ENCODE data around the gene ELP1. TPM values are rescaled to one million over a fixed set of nuclear protein-coding genes. Genes with fewer than 3 reads are reported as not detected.

The ELP1 gene
- total and polyA plus RNA-seq, 7 donors = 3.9 to 17.2 (median 11.0) TPM

DNA sequence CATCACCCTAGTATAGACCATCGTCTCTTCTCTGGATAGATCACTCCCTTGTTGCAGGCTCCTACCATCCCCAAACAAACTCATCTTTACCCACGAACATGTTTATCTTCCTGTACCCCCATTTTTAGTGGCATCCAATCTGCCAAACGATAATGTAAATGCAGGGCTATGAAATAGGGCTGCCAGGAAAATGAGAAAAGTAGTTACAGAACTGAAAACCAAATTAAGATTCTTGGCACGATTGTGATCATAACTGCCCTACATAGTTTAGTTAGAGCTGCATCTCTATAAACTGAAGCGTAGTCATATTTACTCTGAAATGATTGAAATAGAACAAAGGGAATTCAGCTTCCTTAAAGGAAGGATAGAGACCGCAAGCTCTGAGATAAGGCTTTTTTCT lies 26.4 kb upstream of the ELP1 start:
- TF ChIP-seq, protein P1, sequence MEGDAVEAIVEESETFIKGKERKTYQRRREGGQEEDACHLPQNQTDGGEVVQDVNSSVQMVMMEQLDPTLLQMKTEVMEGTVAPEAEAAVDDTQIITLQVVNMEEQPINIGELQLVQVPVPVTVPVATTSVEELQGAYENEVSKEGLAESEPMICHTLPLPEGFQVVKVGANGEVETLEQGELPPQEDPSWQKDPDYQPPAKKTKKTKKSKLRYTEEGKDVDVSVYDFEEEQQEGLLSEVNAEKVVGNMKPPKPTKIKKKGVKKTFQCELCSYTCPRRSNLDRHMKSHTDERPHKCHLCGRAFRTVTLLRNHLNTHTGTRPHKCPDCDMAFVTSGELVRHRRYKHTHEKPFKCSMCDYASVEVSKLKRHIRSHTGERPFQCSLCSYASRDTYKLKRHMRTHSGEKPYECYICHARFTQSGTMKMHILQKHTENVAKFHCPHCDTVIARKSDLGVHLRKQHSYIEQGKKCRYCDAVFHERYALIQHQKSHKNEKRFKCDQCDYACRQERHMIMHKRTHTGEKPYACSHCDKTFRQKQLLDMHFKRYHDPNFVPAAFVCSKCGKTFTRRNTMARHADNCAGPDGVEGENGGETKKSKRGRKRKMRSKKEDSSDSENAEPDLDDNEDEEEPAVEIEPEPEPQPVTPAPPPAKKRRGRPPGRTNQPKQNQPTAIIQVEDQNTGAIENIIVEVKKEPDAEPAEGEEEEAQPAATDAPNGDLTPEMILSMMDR (IDR thresholded peaks at IDR 0.05) = no peak
- TF ChIP-seq EP300 (IDR thresholded peaks at IDR 0.05) (no peak), POLR2AphosphoS5 (IDR thresholded peaks at IDR 0.05) (no peak), POLR2A (IDR thresholded peaks at IDR 0.05) (no peak)
- no peak for DNase-seq
- peaks cover 0 to 17% (median 0%) of the 10 kb centered on the region in 4 donors for H3K36me3 ChIP-seq
- 67 to 72% methylated on average over 6 of the region's 6 CpGs for WGBS, 2 donors
- H3K27ac ChIP-seq = no peak overlapping the region
- intact Hi-C loops (cut with DNase I) = no loop called here
- no peaks in the 10 kb centered on the region for H3K27me3 ChIP-seq
- no peak overlapping the region for H3K4me3 ChIP-seq
- no peaks in the 10 kb centered on the region for H3K4me1 ChIP-seq
- no peaks in the 10 kb centered on the region for H3K9me3 ChIP-seq

DNA sequence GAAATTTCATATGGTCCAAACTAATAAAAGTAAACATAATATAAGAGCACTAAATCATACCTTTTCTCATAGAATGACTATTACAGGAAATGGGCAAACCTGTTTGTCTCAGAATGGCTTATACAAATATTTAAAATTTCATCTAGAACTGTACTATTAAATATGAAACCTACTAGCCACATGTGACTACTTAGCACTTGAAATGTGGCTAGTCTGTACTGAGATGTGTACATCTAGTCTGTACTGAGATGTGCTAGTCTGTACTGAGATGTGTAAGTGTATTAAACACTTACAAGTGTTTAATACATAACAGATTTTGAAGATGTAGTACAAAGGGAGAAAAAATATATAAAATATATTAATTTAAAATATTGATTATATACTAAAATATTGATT lies 22.7 kb upstream of the ELP1 start:
- Histone ChIP-seq H3K4me3 (no peak overlapping the region), H3K27me3 (no peaks in the 10 kb centered on the region), H3K9me3 (no peaks in the 10 kb centered on the region), H3K36me3 (peaks cover 0 to 7% (median 0%) of the 10 kb centered on the region in 4 donors), H3K27ac (no peak overlapping the region), H3K4me1 (peaks cover 0 to 10% (median 8%) of the 10 kb centered on the region in 4 donors)
- intact Hi-C loops (cut with DNase I) = no loop called here
- DNase-seq = no peak
- TF ChIP-seq EP300 (IDR thresholded peaks at IDR 0.05) (no peak), POLR2AphosphoS5 (IDR thresholded peaks at IDR 0.05) (no peak), POLR2A (IDR thresholded peaks at IDR 0.05) (no peak)
- TF ChIP-seq, protein P1 (IDR thresholded peaks at IDR 0.05) = no peak

DNA sequence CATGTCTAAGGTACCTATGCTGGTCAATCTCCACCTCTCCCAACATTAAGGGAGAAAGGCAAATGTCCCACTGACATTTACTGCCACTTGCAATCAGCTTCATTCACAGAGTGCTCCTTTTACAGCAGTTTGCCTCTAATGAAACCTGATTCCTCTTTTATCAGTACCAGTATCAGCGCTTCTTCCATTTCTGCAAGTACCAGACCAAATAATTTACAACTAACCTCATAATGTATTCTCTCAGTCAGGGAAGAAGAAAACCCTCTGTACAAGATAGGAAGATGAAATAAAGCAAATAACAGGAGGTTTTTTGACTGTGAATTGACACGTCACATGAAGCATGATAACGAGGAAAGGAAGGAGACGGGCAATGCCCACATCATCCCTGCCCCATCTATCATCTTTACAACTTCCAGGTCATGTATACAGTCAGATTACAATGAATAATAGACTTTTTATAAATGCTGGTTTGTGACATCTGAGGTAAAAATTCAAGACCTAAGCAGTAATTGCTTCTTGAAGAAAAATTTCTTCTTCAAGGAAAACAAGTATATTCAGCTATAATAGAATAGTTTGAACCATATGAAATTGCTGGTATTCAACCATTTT lies 22.2 kb upstream of the ELP1 start:
- no peak overlapping the region for H3K27ac ChIP-seq
- peaks cover 0 to 9% (median 0%) of the 10 kb centered on the region in 4 donors for H3K36me3 ChIP-seq
- H3K27me3 ChIP-seq = no peaks in the 10 kb centered on the region
- intact Hi-C loops (cut with DNase I) = no loop called here
- peaks cover 0 to 10% (median 8%) of the 10 kb centered on the region in 4 donors for H3K4me1 ChIP-seq
- H3K4me3 ChIP-seq = no peak overlapping the region
- no peak for TF ChIP-seq POLR2AphosphoS5 (IDR thresholded peaks at IDR 0.05)
- TF ChIP-seq EP300 (IDR thresholded peaks at IDR 0.05) = no peak
- no peak for TF ChIP-seq POLR2A (IDR thresholded peaks at IDR 0.05)
- TF ChIP-seq, protein P1 (IDR thresholded peaks at IDR 0.05) = no peak
- H3K9me3 ChIP-seq = no peaks in the 10 kb centered on the region
- DNase-seq = no peak
- 90% methylated on average over 4 of the region's 4 CpGs for WGBS, 2 donors

DNA sequence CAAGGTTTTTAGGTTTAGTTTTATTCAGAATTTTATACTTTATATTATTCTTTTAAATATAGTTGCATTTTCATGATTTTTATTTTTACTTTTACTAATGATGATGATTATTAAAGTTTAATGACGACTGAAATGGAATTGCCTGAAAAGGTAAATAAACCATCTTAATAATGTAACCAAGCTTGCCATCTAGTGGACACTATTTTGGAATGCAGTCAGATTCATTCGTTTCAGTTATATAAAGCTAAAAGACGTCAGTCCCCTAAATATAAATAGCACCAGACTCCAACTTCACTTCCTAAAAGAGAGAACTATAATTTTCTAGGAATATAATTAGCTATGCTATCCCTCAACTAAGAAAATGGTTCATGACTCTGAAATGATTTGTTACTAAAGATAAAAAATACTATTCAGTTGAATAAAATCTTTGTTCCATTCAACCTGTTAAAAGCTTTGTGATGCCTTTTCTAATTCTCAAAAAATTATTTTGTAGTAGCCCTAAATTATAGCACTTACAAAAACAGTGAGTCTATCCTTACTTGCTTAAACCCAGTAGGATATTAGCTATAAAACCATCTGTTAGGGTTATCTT lies 20.2 kb upstream of the ELP1 start:
- DNase-seq = no peak
- intact Hi-C loops (cut with DNase I) = loop anchor here (2.0 kb wide), 1 partner anchor 19 kb away; the partner anchor contains the start of genes ABITRAM and ELP1
- TF ChIP-seq POLR2A (IDR thresholded peaks at IDR 0.05) (no peak), EP300 (IDR thresholded peaks at IDR 0.05) (no peak), POLR2AphosphoS5 (IDR thresholded peaks at IDR 0.05) (peak in 1 of 4 donors; percentile 37)
- TF ChIP-seq, protein P1 (IDR thresholded peaks at IDR 0.05) = peak; percentile 6 to 55 (median 44)
- no peak overlapping the region for H3K4me3 ChIP-seq
- H3K27me3 ChIP-seq = no peaks in the 10 kb centered on the region
- H3K4me1 ChIP-seq = peaks cover 0 to 10% (median 8%) of the 10 kb centered on the region in 4 donors
- WGBS, 2 donors = 3 to 5% methylated on average over 3 of the region's 3 CpGs
- H3K36me3 ChIP-seq = peaks cover 0 to 9% (median 0%) of the 10 kb centered on the region in 4 donors
- peak overlapping the region in 3 of 4 donors; percentile 29 to 62 (median 62) for H3K27ac ChIP-seq
- H3K9me3 ChIP-seq = no peaks in the 10 kb centered on the region

Data from sigmoid colon (tissue), 7 donors.